Measurements from ENCODE around the gene FGB. TPM values are rescaled to one million over a fixed set of nuclear protein-coding genes. Genes with fewer than 3 reads are reported as not detected.
A peak's percentile ranks its signal among the peaks of the same experiment; 100 is the strongest.

FGB gene
- total RNA-seq, 2 donors from 2014 or later, result not detected

DNA sequence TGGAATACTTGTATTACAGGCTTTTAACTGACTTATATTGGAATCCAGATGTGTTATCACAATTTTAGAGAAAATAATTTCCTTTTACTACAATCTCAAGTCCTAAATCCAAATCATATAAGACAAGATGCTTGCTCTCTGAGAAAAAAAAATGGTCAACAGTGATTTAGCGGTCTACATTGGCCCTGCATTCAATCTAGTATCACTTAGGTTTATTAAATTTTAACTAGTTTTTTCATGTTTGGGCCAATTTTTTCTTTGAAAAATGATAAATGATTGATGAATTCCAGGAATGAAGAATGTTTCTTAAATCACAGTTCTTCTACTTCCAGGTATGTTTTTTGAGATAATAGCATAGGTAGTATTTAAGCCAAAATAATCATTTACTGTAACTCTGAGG, 52.4 kb downstream of the FGB start:
- H3K27me3 Mint-ChIP-seq, result peaks cover 13% of the 10 kb centered on the region
- H3K36me3 Mint-ChIP-seq (ENCODE audit: low read depth), result no peaks in the 10 kb centered on the region
- no peaks in the 10 kb centered on the region for H3K4me1 Mint-ChIP-seq
- no peaks in the 10 kb centered on the region for H3K9me3 Mint-ChIP-seq
- no peak overlapping the region for H3K4me3 Mint-ChIP-seq
- ATAC-seq (replicated peaks), result no peak
- H3K27ac Mint-ChIP-seq, result no peak overlapping the region

DNA sequence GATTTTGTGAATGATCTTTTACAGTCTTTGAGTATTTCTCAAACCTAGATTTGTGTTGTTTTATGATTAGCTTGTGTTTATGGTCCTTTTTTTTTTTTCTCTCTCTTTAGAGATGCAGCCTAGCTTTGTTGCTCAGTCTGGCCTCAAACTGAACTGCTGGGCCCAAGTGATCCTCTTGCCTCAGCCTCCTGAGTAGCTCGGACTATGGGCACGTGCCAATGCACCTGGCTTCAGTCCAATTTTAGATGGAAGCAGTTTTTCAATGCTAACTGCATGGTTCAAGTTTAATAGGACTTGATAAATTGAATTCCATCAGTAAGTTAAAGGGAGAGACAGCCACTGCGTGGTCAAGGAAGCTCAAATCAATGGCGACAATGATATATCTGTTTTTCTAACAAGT, 53.5 kb downstream of the FGB start:
- Mint-ChIP-seq H3K36me3 (ENCODE audit: low read depth) (no peaks in the 10 kb centered on the region), H3K27ac (no peak overlapping the region), H3K9me3 (no peaks in the 10 kb centered on the region), H3K4me3 (no peak overlapping the region), H3K4me1 (no peaks in the 10 kb centered on the region), H3K27me3 (peaks cover 13% of the 10 kb centered on the region)
- ATAC-seq (replicated peaks), result no peak

DNA sequence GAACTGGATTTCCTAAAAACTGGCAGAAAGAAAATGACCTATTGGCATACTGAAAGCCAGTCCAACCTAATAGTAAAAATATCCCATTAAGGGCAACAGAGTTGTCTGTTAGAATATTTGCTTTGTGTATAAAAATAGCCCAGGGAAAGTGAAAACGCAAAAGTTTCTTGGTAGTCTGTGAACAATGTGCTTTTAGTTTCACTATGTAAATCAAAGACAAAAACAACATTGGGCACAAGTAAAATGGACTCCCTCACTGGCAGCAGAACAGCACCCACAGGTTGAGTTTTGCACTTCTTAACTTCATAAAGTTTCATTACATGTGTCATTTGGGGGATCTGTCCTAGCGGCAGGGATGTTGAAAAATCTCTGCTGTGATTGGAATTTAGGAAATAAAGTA, 53.9 kb downstream of the FGB start:
- Mint-ChIP-seq H3K9me3 (no peaks in the 10 kb centered on the region), H3K27ac (no peak overlapping the region), H3K4me3 (no peak overlapping the region), H3K4me1 (no peaks in the 10 kb centered on the region), H3K27me3 (peaks cover 13% of the 10 kb centered on the region), H3K36me3 (ENCODE audit: low read depth) (no peaks in the 10 kb centered on the region)
- no peak for ATAC-seq (replicated peaks)

GRCh38 chr4:154617820-154618317, 55.1 kb downstream of the FGB start:
- no peaks in the 10 kb centered on the region for H3K4me1 Mint-ChIP-seq

DNA sequence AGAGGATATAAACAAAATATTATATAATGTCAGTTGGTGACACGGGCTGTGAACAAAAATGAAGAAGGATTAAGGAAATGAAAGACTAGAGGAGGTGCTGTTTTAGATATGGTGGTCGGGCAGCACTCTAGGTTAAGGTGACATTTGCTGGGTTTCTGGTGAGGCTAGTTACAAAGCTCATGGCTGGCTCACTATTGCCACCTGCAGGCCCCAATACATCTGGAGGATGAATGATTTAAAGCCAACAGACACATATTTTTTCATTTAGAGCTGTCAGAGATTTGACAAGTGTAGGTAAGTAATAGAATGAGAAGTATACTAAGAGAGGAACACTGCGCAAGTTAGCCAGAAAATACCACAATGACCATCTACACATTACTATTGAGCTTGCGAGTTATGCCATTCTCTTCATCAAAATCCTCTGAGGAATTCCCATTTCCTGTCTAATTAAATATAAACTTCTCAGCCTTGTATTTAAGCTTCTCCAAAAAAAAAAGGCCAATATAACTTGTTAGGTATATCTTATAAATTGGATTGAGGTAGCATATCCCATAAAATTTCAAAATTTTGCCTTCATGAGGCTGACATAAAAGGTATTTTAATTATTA, 56.0 kb downstream of the FGB start:
- no peaks in the 10 kb centered on the region for H3K36me3 Mint-ChIP-seq (ENCODE audit: low read depth)
- no peak overlapping the region for H3K4me3 Mint-ChIP-seq
- no peak overlapping the region for H3K27ac Mint-ChIP-seq
- H3K4me1 Mint-ChIP-seq, result no peaks in the 10 kb centered on the region
- H3K9me3 Mint-ChIP-seq, result no peaks in the 10 kb centered on the region
- H3K27me3 Mint-ChIP-seq, result peaks cover 12% of the 10 kb centered on the region
- ATAC-seq (replicated peaks), result peak; percentile 29

More at GRCh38 chr4:154617820-154618317, 55.1 kb downstream of the FGB start:
- no peak overlapping the region for H3K4me3 Mint-ChIP-seq
- ATAC-seq (replicated peaks), result no peak
- no peaks in the 10 kb centered on the region for H3K36me3 Mint-ChIP-seq (ENCODE audit: low read depth)
- H3K27me3 Mint-ChIP-seq, result peaks cover 13% of the 10 kb centered on the region
- H3K9me3 Mint-ChIP-seq, result no peaks in the 10 kb centered on the region
- no peak overlapping the region for H3K27ac Mint-ChIP-seq

- Mint-ChIP-seq H3K9me3 (no peaks in the 10 kb centered on the region), H3K27ac (no peak overlapping the region), H3K4me1 (no peaks in the 10 kb centered on the region), H3K36me3 (ENCODE audit: low read depth) (no peaks in the 10 kb centered on the region), H3K4me3 (no peak overlapping the region), H3K27me3 (peaks cover 11% of the 10 kb centered on the region)
- ATAC-seq (replicated peaks), result no peak
These were observed 57.3 kb downstream of the FGB start for GRCh38 chr4:154620111-154620510.

Other genes starting within 250 kb of the FGB start
- gene DCHS2, start 71.2 kb upstream of the FGB start, total RNA-seq, result not detected
- 100 to 1,000 TPM in 1 of 2 donors, 10 to 100 TPM in 1; 85.5 to 125 TPM for gene PLRG1, start 12.6 kb upstream of the FGB start, total RNA-seq
- gene FGA, start 27.7 kb downstream of the FGB start, total RNA-seq, result not detected
- gene FGG, start 49.6 kb downstream of the FGB start, total RNA-seq, result not detected
- not detected for gene LRAT, start 181.0 kb downstream of the FGB start, total RNA-seq
- gene RBM46, start 218.3 kb downstream of the FGB start, total RNA-seq, result not detected

Data from activated T-helper 17 cell treated with anti-CD3 and anti-CD28 coated beads, Interleukin-2, amount 50 U/mL, for 72 hours (primary cell).